ENCODE data around the gene FLT3. TPM values are rescaled to one million over a fixed set of nuclear protein-coding genes. Genes with fewer than 3 reads are reported as not detected.

The FLT3 gene
- total and polyA plus RNA-seq, 2 of the 13 experiments (the other 11 are each of a cell fraction or from before 2014, with no cell fraction given): not detected

GRCh38 chr13:28131646-28132045 lies 31.3 kb upstream of the FLT3 start:
- BruUV-seq (replicated peaks): no TSS peak
- FAIRE-seq (no peak), DNase-seq (ENCODE audit: low spot score) (no peak), ATAC-seq (no peak)
- CTCF ChIA-PET (ENCODE audit: low intra/inter-chr PET ratio, low total read pairs): no interaction called here
- Histone ChIP-seq H3K4me2 (ENCODE audit: low read depth, low read length) (no peak overlapping the region), H3K9me3 (ENCODE audit: low read length) (no peaks in the 10 kb centered on the region), H4K20me1 (ENCODE audit: insufficient read depth, low read length) (no peaks in the 10 kb centered on the region), H3K4me3 (replicated peaks in 1 of 3; ENCODE audit: insufficient read depth in 1 of 3, low read depth in 2 of 3, low read length in 3 of 3) (no peak overlapping the region), H3K27me3 (ENCODE audit: control insufficient read depth in 1 of 2, insufficient read depth in 2 of 2, low read length in 2 of 2) (no peaks in the 10 kb centered on the region), H2AFZ (ENCODE audit: low read length) (no peak overlapping the region), H3K9ac (ENCODE audit: insufficient read depth, low read depth, low read length) (no peak overlapping the region), H3K27ac (ENCODE audit: extremely low read length, insufficient read depth, low read length) (no peak overlapping the region), H3K4me1 (ENCODE audit: insufficient read depth, low read length) (peaks cover 7% of the 10 kb centered on the region; the same call in 1 of the 2 replicates), H3K79me2 (ENCODE audit: insufficient read depth, low read length) (no peaks in the 10 kb centered on the region), H3K36me3 (replicated peaks in 1 of 2; ENCODE audit: control insufficient read depth in 1 of 2, insufficient read depth in 2 of 2, low read length in 2 of 2) (no peaks in the 10 kb centered on the region)
- no peak for TF ChIP-seq FOXP4 (CRISPR knock-in tag; IDR thresholded peaks at IDR 0.05)
- no peak for TF ChIP-seq ARHGAP35 (CRISPR knock-in tag; IDR thresholded peaks at IDR 0.05; ENCODE audit: borderline replicate concordance)
- TF ChIP-seq ZNF354B (CRISPR knock-in tag; IDR thresholded peaks at IDR 0.05): no peak
- intact Hi-C loops (cut with micrococcal nuclease; ENCODE audit: unreplicated experiment) (no loop called here), in situ Hi-C loops (cut with HindIII; ENCODE audit: extremely low pct_ligation_motif_present, low pct_unique_long_range_greater_than_20kb) (no loop called here)
- WGBS (ENCODE audit: low lambda C conversion rate): 57% methylated on average over 11 of the region's 11 CpGs
- POLR2A ChIA-PET: no interaction called here

- H3K9me3 ChIP-seq (ENCODE audit: low read length): no peaks in the 10 kb centered on the region
- no peak overlapping the region for H3K9ac ChIP-seq (ENCODE audit: insufficient read depth, low read depth, low read length)
- no peak; the same call in 2 of the 3 replicates for ATAC-seq
- in situ Hi-C loops (cut with HindIII; ENCODE audit: extremely low pct_ligation_motif_present, low pct_unique_long_range_greater_than_20kb): no loop called here
- no peaks in the 10 kb centered on the region for H3K27me3 ChIP-seq (ENCODE audit: control insufficient read depth in 1 of 2, insufficient read depth in 2 of 2, low read length in 2 of 2)
- TF ChIP-seq RNF219 (CRISPR knock-in tag; IDR thresholded peaks at IDR 0.05) (no peak), RFX5 (IDR thresholded peaks at IDR 0.05; ENCODE audit: low read depth, low read length) (peak; percentile 88)
- WGBS (ENCODE audit: low lambda C conversion rate): 8% methylated on average over 5 of the region's 5 CpGs
- no peak for DNase-seq (ENCODE audit: low spot score)
- no TSS peak for BruUV-seq (replicated peaks)
- H3K79me2 ChIP-seq (ENCODE audit: insufficient read depth, low read length): no peaks in the 10 kb centered on the region
- no peak overlapping the region for H3K4me3 ChIP-seq (replicated peaks in 1 of 3; ENCODE audit: insufficient read depth in 1 of 3, low read depth in 2 of 3, low read length in 3 of 3)
- H3K4me2 ChIP-seq (ENCODE audit: low read depth, low read length): no peak overlapping the region
- H3K27ac ChIP-seq (ENCODE audit: extremely low read length, insufficient read depth, low read length): no peak overlapping the region
- H4K20me1 ChIP-seq (ENCODE audit: insufficient read depth, low read length): no peaks in the 10 kb centered on the region
- H2AFZ ChIP-seq (ENCODE audit: low read length): no peak overlapping the region
- no peaks in the 10 kb centered on the region for H3K36me3 ChIP-seq (replicated peaks in 1 of 2; ENCODE audit: control insufficient read depth in 1 of 2, insufficient read depth in 2 of 2, low read length in 2 of 2)
- intact Hi-C loops (cut with micrococcal nuclease; ENCODE audit: unreplicated experiment): no loop called here
- H3K4me1 ChIP-seq (ENCODE audit: insufficient read depth, low read length): no peaks in the 10 kb centered on the region
- CTCF ChIA-PET (ENCODE audit: low intra/inter-chr PET ratio, low total read pairs): no interaction called here
- POLR2A ChIA-PET: no interaction called here
- no peak for FAIRE-seq
Observed at GRCh38 chr13:28129911-28130693, 29.7 kb upstream of the FLT3 start.
